ENCODE results near the gene PCSK6.

GRCh38 chr15:101355678-101356464, 133.6 kb downstream of the PCSK6 start:
- TF ChIP-seq CTCF (IDR thresholded peaks at IDR 0.05) = no peak
- TF ChIP-seq EP300 (IDR thresholded peaks at IDR 0.05) = no peak

All from stomach (tissue), 4 donors.